ENCODE measurements around the gene PEX7.
"Not testable (repeated sequence)": the region's sequence is repeated elsewhere in the genome, so short reads cannot be mapped to it uniquely, and the experiment has no call there.

Gene PEX7

DNA sequence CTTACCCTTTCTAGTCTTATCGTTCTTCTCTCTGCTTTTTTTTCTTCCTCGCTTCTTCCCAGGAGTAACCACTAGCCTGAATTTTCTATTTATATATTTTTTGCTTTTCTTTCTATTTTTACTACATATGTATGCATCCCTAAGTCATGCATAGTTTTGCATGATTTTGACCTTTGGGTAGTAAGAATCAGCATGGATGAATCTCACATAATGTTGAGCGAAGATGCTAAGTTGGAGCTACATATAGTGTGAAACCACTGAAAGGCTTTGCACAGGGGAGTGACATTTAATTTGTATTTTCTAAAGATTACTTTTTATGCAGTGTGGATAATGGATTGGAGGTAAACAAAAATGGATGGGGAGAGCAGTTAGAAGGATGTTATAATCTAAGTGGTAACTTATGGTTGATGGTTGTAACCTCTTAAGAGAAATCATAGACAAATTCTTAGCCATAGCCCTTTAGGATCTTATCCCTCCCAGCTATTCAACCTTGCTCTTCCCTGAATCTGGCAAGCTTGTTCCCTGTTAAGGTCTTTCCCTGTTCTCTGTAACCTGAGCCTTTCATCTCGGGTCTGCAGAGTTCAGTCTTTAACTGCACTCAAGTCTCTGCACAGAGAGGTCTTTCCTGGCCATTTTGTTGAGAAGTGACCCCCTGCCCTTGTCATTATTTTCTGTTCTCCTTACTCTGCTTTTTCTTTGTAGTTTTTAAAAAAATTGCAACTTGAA lies 18.0 kb downstream of the PEX7 start:
- no peak for DNase-seq (ENCODE audit: extremely low read depth in 1 of 2, low read depth in 1 of 2)

GRCh38 chr6:136843210-136843609 lies 20.8 kb downstream of the PEX7 start:
- no peak for DNase-seq (ENCODE audit: extremely low read depth in 1 of 2, low read depth in 1 of 2)

DNA sequence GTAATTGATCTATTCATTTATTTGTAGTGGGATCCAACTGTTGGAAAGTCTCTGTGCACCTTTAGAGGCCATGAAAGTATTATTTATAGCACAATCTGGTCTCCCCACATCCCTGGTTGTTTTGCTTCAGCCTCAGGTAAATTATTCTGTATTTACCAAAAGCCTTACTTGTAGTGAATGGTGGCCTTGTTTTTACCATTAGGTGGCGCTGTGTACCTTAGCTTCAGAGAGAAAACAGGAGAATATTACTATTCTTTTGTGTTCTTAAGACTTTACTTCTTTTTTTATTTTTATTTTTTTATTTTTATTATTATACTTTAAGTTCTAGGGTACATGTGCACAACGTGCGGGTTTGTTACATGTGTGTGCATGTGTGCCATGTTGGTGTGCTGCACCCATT lies 23.7 kb downstream of the PEX7 start:
- DNase-seq (ENCODE audit: extremely low read depth in 1 of 2, low read depth in 1 of 2), result no peak

- DNase-seq (ENCODE audit: extremely low read depth in 1 of 2, low read depth in 1 of 2), result not testable (repeated sequence)
These were observed 24.1 kb downstream of the PEX7 start for GRCh38 chr6:136846477-136846876.

- DNase-seq (ENCODE audit: extremely low read depth in 1 of 2, low read depth in 1 of 2), result not testable (repeated sequence)
These were observed 27.7 kb downstream of the PEX7 start for GRCh38 chr6:136849979-136850563.

DNA sequence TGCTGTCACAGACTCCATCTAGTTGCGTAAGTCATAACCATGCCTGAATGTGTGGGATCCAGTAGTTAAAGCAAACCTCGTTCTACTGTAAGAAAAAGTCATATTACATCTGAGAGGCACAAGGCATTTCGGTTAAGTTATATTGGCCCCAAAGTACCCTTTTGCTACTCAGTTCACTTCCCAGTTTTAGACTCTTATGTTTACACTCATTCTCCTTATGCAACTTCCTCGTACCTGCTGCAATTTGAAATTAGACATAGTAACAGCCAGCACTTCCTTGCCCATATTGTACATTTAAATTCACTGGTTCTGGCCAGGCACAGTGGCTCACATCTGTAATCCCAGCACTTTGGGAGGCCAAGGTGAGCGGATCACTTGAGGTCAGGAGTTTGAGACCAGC lies 37.0 kb downstream of the PEX7 start:
- DNase-seq (ENCODE audit: extremely low read depth in 1 of 2, low read depth in 1 of 2), result no peak

DNA sequence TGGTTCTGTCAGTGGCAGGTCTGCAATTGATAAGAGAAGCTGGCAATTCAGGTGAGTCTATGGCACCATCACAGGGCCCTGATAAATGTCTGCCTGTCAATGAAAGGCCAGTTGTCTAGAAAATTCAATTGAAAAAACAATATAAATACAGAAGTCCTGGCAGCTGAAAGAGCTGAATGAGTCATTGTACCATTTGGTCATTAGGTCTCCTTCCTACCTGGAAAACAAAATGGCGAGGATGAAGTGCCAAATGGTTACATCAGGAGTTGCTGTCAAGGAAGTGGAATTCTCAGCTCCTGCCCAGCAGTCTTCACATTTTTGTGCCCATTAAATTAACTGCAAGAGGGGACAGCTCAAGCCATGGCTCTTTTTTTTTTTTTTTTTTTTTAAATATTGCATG lies 37.7 kb downstream of the PEX7 start:
- no peak for DNase-seq (ENCODE audit: extremely low read depth in 1 of 2, low read depth in 1 of 2)

DNA sequence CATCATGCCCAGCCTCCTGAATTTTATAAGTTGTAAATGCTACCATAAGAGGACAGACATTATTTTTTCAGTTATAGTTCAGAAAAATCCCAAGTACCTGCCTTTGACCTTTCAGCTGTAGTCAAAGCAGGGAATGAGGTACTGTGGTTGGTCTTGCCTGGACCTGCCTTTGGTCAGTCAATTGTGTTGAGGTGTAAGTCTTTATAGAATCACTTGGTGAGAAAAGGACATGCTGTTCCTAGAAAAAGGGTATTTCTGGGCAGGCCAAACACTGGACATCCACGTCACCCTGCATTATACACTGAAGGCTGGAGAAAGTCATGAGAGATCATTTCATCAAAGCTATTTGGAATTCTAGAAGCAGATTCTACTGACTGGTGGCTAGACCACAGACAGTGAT lies 40.3 kb downstream of the PEX7 start:
- no peak for DNase-seq (ENCODE audit: extremely low read depth in 1 of 2, low read depth in 1 of 2)

DNA sequence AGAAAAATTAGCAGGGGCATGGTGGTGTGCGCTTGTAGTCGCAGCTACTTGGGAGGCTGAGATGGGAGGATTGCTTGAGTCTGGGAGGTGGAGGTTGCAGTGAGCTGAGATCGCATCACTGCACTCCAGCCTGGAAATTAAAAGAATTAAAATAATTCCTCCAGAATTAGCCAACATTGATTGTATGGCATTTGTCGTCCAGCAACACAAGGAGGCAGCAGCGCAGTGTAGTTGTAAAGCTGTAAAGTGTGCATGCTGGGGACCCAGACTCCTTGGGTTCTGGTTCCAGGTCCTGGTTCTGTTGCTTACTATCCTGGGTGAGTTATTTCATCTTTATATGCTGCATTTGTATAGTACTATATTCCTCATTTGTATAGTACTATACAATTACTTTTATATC lies 41.4 kb downstream of the PEX7 start:
- DNase-seq (ENCODE audit: extremely low read depth in 1 of 2, low read depth in 1 of 2), result no peak

GRCh38 chr6:136864676-136865075 lies 42.3 kb downstream of the PEX7 start:
- no peak for DNase-seq (ENCODE audit: extremely low read depth in 1 of 2, low read depth in 1 of 2)

DNA sequence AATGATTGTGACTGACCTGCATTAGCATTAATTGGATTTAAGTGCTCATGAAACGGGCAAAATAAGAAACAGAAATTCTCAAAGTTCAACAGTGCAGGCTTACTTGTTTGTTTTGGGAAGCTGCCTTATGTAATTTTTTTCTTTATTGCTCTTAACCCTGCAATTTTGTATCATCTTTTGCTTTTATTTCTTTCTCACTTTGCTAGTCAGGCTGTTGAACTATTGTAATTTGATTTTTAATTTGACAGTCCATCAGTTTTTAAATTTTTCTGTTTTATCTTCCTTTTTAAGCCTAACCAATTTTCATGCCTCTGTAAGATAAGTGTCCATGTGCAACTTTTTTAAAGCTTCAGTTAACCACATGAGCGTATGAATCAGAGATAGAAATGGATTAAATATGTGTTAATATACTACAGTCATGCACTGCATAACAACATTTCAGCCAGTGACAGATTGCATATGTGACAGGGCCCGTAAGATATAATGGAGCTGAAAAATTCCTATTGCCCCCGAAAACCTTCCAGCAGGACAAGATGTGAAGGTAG lies 44.6 kb downstream of the PEX7 start:
- DNase-seq (ENCODE audit: extremely low read depth in 1 of 2, low read depth in 1 of 2), result no peak

GRCh38 chr6:136869451-136869850 lies 47.1 kb downstream of the PEX7 start:
- DNase-seq (ENCODE audit: extremely low read depth in 1 of 2, low read depth in 1 of 2), result no peak

- DNase-seq (ENCODE audit: extremely low read depth in 1 of 2, low read depth in 1 of 2), result no peak
These were observed 51.4 kb downstream of the PEX7 start for GRCh38 chr6:136873748-136874147.

GRCh38 chr6:136876469-136876868 lies 54.1 kb downstream of the PEX7 start:
- DNase-seq (ENCODE audit: extremely low read depth in 1 of 2, low read depth in 1 of 2), result not testable (repeated sequence)

DNA sequence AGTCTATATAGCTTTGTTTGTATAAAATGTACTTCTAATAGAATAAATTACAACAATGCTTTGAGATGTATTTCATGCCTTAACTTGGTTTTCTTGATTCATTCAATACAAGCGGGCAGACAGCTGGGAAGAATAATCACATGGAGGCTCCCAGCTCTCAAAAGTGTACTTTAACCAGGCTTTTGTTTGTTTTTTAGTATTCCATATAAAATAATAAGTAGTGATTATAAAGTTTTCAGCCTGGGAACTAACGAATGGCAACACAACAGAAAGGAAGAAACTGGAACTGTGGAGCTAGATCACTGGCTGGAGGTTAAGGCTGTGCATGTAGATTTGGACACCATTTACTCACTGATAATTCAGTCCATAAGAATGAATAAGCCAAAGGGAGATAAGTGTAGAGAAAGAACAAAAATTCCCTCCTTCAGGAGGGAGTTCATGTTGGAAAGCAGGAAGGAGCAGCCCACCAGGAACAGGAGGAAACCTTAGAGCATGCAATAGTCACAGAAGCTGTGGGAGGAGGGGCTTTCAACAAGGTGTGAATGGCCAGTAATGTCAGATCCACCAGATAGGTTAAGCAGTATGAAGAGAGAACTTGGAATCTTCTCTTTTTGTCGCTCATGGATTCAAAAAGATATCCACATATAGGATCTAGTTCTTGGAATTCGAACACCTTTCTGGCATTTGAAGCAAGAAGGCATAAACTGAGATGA lies 58.5 kb downstream of the PEX7 start:
- no peak for DNase-seq (ENCODE audit: extremely low read depth in 1 of 2, low read depth in 1 of 2)

- no peak for DNase-seq (ENCODE audit: extremely low read depth in 1 of 2, low read depth in 1 of 2)
These were observed 63.7 kb downstream of the PEX7 start for GRCh38 chr6:136886091-136886490.

GRCh38 chr6:136887953-136888352 lies 65.6 kb downstream of the PEX7 start:
- no peak for DNase-seq (ENCODE audit: extremely low read depth in 1 of 2, low read depth in 1 of 2)

DNA sequence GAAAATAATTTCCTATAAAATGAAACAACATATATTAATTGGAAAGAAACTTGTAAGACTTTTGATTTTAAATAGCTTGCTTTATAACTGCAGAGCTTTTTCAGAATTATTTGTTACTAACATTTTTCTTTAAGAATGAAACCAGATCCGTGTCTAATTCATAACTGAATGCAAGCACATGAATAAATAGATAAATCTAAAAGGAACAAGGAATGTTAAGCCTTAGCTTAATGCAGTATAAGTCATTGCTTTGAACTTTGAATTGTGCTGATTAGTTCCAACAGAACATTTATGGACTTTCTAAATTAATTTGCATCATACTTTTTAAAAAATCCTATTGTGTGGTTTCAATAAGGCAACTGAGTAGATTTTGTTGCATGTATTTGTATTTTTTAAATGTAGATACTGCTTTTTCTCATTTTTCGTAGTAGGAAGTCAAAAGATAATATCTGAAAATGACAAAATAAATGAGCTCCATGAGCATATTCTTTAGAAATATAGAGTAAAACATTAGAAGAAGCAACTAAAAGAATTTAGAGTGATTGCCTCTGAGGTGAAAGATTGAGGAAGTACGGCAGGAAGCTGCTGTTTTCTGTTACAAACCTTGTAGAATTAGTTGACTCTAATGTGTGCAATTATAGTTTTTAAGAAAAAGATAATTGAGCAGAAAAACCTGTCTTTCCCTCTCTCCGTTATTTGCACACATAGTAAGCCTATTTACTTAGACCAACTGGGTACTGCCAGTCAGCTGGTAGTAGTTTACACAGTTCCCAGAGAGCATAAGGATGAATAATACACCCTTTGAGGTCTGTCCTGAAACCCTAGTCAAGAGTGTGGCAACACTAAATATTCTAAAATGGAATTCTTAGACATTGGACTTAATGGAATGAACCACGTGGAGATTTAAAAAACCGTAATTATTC lies 67.1 kb downstream of the PEX7 start:
- DNase-seq (ENCODE audit: extremely low read depth in 1 of 2, low read depth in 1 of 2), result no peak

DNA sequence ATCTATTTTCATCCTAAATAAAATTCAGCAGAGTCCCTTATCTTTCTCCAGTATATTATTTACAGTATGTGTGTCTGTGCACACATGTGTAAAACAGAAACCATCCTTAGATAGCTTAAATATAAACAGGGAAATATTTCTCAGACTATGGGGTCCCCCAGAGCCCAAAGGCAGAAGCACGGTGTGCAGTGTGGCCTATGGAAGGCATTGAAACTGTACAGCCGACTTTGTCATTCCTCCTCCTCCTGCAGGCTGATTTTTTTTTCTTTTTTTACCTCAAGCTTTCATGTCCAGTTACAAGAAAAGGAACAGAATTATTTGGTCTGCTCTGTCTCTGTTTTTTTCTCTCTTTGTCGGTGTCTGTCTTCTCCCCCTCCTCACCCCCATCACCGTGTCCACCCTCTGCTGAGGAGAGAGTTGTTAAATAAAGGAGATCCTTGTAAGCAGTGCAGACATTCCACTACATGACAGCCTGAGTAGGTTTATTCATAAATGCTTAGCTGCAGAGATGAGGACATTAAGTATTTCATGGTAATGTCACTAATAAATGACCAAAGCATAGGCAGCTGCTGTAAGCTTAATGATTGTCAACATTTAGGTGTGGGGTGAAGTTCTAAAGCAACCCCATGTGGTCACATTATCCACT lies 67.9 kb downstream of the PEX7 start:
- DNase-seq (ENCODE audit: extremely low read depth in 1 of 2, low read depth in 1 of 2), result no peak

GRCh38 chr6:136890986-136891385 lies 68.6 kb downstream of the PEX7 start:
- no peak for DNase-seq (ENCODE audit: extremely low read depth in 1 of 2, low read depth in 1 of 2)

All from activated CD8-positive, alpha-beta memory T cell treated with anti-CD3 and anti-CD28 coated beads for 1 hour (primary cell).